D341Med (cell line): ENCODE results near the gene PRMT9.

Experiments used
- DNase-seq: peaks from one replicate; pipeline ENCODE4 v3.0.0; 2012; ENCODE audit warnings: low spot score

The PRMT9 gene

DNA sequence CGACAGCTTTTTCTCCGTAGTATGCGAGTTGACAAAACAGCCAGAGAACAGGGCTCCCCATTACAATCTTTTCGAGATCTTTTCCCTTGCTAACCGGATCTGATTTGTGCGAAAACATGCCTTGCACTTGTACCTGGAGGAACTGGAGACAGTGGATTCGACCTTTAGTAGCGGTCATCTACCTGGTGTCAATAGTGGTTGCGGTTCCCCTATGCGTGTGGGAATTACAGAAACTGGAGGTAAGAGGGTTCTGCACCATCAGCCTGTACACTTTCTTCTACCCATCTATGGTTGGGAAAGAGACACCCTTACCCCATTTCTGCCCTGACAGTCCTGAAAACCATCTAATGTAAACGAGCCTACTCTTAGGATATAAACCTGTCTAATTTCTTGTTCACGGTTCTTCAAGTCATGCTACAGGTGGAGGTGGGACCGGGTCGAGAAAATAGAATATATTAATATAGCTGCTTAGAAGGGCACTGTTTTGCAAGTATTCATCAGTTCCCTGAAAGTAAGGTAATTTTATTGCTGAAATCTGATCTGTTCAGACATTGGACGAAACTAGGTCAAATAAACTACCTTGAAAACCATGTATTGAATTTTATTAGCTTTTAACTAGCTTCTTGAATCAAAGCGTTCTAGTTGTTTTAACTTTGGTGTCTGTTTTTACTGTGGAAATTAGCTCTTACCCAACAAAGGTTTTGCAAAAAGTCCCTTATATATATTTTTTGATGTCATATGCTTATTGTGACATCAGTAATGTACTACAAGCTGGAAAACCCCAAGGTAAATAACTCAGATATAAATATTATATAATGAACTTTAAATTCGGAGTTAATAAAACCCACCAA is 65.9 kb downstream of the PRMT9 start:
- no peak for DNase-seq

DNA sequence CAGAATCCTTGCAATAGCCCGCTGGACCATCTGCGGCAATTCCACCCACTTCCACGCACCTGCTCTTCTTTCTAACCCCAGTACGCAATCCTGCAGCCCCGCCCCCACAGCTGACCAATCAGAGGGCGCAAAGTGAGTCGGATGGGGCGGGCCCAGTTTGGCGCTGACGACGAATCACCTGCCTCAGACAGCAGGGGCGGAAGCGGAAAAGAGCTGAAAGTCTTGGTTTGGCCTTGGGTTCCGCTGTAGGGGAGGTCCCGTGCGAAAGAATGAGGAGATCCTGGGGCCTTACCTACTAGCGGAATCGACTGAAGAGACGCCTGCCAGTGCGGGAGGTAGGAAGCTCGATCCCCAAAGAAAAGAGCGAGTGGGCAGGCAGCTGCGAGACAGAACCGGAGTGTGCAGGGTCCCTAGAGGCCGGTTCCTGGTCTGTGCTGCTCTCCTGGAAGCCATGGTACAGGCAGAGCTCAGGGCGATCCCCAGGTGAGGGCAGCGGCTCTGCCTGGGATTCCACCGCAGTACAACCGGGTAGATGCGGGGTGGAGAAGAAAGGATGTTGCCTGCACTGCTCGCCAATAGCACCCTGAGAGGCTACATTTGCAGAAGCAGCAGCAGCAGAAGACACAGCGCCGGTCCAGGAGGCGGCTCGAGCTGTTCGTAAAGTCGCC is 66.7 kb downstream of the PRMT9 start, which contains the start of gene TMEM184C:
Gene TMEM184C, plus strand, starts transcription at position 225 of the 668 bp plus-strand sequence. CDS start 560 bp downstream, outside the sequence.
- DNase-seq = peak; percentile 97

- DNase-seq = no peak
Measured at GRCh38 chr4:147616849-147617172, 67.2 kb downstream of the PRMT9 start.

- no peak for DNase-seq
Measured at GRCh38 chr4:147610686-147611085, 73.3 kb downstream of the PRMT9 start.

- no peak for DNase-seq
Measured at GRCh38 chr4:147607471-147607870, 76.5 kb downstream of the PRMT9 start.

- no peak for DNase-seq
Measured at GRCh38 chr4:147605499-147605898, 78.5 kb downstream of the PRMT9 start.

GRCh38 chr4:147599769-147600168 is 84.2 kb downstream of the PRMT9 start:
- no peak for DNase-seq

- no peak for DNase-seq
Measured at GRCh38 chr4:147599206-147599605, 84.8 kb downstream of the PRMT9 start.

GRCh38 chr4:147597561-147597960 is 86.4 kb downstream of the PRMT9 start:
- no peak for DNase-seq

DNA sequence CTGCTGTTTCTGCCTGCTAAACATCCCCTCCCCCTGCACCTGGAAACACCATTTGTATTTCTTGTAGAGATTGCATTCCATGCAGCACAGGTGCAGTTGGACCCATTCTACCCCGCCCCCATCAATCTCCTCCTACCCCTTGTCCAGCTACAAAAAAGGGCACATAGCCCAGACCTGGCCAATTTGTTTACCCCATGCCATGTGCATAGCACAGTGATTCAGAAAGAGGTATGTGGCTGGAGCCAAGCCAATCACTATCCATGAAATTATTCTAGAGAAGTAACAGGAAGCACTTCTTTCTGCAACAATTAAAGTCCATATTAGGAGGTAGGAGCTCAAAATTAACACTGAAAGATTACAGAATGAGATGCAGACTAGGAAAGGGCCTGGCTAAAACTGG is 87.0 kb downstream of the PRMT9 start:
- no peak for DNase-seq

DNA sequence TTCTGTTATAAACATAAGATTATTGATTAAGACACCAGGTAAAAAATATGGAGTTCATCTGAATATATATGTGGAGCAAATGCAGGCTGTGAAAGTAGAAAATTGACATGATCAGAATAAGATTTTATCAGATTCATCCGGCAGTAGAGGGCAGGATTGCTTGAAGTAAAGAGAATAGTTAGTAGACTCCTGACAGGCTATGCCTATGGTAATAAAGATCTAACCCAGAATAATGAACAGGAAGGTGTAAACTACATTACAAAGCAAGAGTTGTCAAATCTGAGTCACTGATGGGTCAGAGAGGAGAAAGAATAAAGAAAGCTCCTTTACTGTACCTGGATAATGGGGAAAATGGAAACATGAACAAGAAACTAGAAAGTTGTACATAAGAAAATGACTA is 87.6 kb downstream of the PRMT9 start:
- DNase-seq = no peak

DNA sequence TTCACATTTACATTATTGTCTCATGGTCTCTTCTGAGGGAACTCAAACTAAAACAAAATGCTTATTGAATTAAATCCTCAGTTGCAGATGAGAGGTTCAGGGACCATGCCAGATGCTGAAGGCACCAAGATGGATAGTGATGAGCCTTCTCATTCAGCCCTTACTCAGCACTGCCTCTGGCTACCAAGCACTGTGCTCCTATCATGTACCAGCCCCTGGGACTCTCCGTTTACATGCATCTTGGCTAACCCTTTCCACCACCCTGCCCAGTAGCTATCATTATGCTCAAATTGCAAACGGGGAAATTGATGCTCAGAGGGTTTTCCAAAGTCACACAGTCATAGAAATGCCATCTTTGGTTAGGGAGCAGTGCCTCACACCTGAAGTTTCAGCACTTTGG is 89.4 kb downstream of the PRMT9 start:
- DNase-seq = no peak

DNA sequence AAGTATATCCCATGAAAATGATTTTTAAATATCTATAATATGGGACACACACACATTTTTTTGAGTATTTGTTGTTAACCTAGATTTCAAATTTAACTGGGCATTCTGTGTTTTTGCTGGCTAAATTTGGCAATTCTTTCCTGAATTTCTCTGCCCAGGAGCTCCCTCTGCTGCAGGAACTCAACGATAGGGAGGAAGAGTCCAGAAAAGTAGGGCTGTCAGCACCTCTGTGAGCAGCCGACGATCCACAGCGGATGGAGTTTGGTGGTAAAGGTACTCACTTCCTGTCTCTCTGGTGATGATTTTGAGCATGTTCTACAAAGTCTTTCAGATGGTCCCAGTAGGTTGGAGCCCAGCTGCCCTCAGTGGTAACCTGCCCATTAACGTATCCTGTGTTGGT is 89.9 kb downstream of the PRMT9 start:
- DNase-seq = no peak

- DNase-seq = no peak
Measured at GRCh38 chr4:147591106-147591505, 92.9 kb downstream of the PRMT9 start.

- peak; percentile 64 for DNase-seq
Measured at GRCh38 chr4:147590249-147590920, 93.6 kb downstream of the PRMT9 start.

- no peak for DNase-seq
Measured at GRCh38 chr4:147589586-147589985, 94.4 kb downstream of the PRMT9 start.
